Right atrium auricular region (tissue), 2 donors: Measurements from ENCODE around the gene TMSB10. TPM values are rescaled to one million over a fixed set of nuclear protein-coding genes. Genes with fewer than 3 reads are reported as not detected.
"Not testable (repeated sequence)": the region's sequence is repeated elsewhere in the genome, so short reads cannot be mapped to it uniquely, and the experiment has no call there.

Source experiments
- DNase-seq: peaks from one replicate; pipeline ENCODE4 v3.0.0-alpha.2; 2019; ENCODE audit warnings: low spot score
- H3K27ac ChIP-seq, 2 donors: fragments of 200-600 bp; sonication (generic); 1 replicate in 1 of 2; 2 replicates in 1 of 2; pipeline ENCODE4 v1.5.1; 2016 to 2019
- H3K27me3 ChIP-seq, 2 donors: fragments of 200-600 bp; sonication (generic); one replicate each; pipeline versions ENCODE4 v1.5.1 to v1.6.0; 2017 to 2019
- H3K36me3 ChIP-seq: fragments of 200-600 bp; sonication (generic); one replicate; pipeline ENCODE4 v1.5.1; 2016
- H3K4me1 ChIP-seq, 2 donors: fragments of 200-600 bp; sonication (generic); one replicate each; pipeline versions ENCODE4 v1.5.1 to v1.6.0; 2017 to 2019
- H3K4me3 ChIP-seq, 2 donors: fragments of 200-600 bp; sonication (generic); 1 replicate in 1 of 2; 2 replicates in 1 of 2; pipeline ENCODE4 v1.5.1; 2017 to 2019; ENCODE audit warnings: mild to moderate bottlenecking in 1 of 2, moderate library complexity in 1 of 2
- H3K9me3 ChIP-seq, 2 donors: fragments of 200-600 bp; sonication (generic); one replicate each; pipeline ENCODE4 v1.5.1; 2019
- CTCF ChIP-seq, 2 donors: fragments of 200-600 bp; sonication (generic); IDR thresholded peaks; one replicate each; pipeline ENCODE4 v1.5.1; 2019; ENCODE audit warnings: antibody characterized with exemption in 2 of 2
- total RNA-seq, 2 donors: library from RNA; depleted of rRNA; stranded (reverse); fragments of >200 nt; gene quantifications; one replicate each; pipeline ENCODE4 v1.1.0, GENCODE V29; 2016

Gene TMSB10
- total RNA-seq, 2 donors from 2014 or later: 1,113 to 1,769 TPM

- Histone ChIP-seq H3K27ac (no peak overlapping the region), H3K36me3 (no peaks in the 10 kb centered on the region), H3K4me3 (no peak overlapping the region), H3K9me3 (no peaks in the 10 kb centered on the region), H3K4me1 (no peaks in the 10 kb centered on the region), H3K27me3 (no peaks in the 10 kb centered on the region)
- DNase-seq: no peak
- no peak for TF ChIP-seq CTCF (IDR thresholded peaks at IDR 0.05)
Observed at GRCh38 chr2:84940088-84940470, 34.6 kb downstream of the TMSB10 start.

GRCh38 chr2:84940831-84941412 is 35.5 kb downstream of the TMSB10 start:
- no peak for DNase-seq
- TF ChIP-seq CTCF (IDR thresholded peaks at IDR 0.05): no peak

GRCh38 chr2:84942166-84942565 is 36.7 kb downstream of the TMSB10 start:
- no peaks in the 10 kb centered on the region for H3K4me1 ChIP-seq
- H3K4me3 ChIP-seq: no peak overlapping the region
- no peaks in the 10 kb centered on the region for H3K27me3 ChIP-seq
- H3K36me3 ChIP-seq: no peaks in the 10 kb centered on the region
- TF ChIP-seq CTCF (IDR thresholded peaks at IDR 0.05): no peak
- H3K27ac ChIP-seq: no peak overlapping the region
- H3K9me3 ChIP-seq: no peaks in the 10 kb centered on the region
- no peak for DNase-seq

More at GRCh38 chr2:84940831-84941412, 35.5 kb downstream of the TMSB10 start:
- Histone ChIP-seq H3K27me3 (no peaks in the 10 kb centered on the region), H3K4me3 (no peak overlapping the region), H3K36me3 (no peaks in the 10 kb centered on the region), H3K4me1 (no peaks in the 10 kb centered on the region), H3K9me3 (no peaks in the 10 kb centered on the region), H3K27ac (no peak overlapping the region)

GRCh38 chr2:84942964-84943421 is 37.5 kb downstream of the TMSB10 start:
- no peak overlapping the region for H3K27ac ChIP-seq
- no peaks in the 10 kb centered on the region for H3K9me3 ChIP-seq
- TF ChIP-seq CTCF (IDR thresholded peaks at IDR 0.05): no peak
- H3K4me1 ChIP-seq: no peaks in the 10 kb centered on the region
- no peak for DNase-seq
- no peak overlapping the region for H3K4me3 ChIP-seq
- H3K27me3 ChIP-seq: no peaks in the 10 kb centered on the region
- no peaks in the 10 kb centered on the region for H3K36me3 ChIP-seq

- no peak for DNase-seq
- Histone ChIP-seq H3K4me1 (no peaks in the 10 kb centered on the region), H3K9me3 (no peaks in the 10 kb centered on the region), H3K27ac (no peak overlapping the region), H3K4me3 (no peak overlapping the region), H3K36me3 (no peaks in the 10 kb centered on the region), H3K27me3 (no peaks in the 10 kb centered on the region)
- TF ChIP-seq CTCF (IDR thresholded peaks at IDR 0.05): no peak
Observed at GRCh38 chr2:84944295-84944909, 38.9 kb downstream of the TMSB10 start.

- DNase-seq, H3K4me1 ChIP-seq, H3K27ac ChIP-seq, H3K9me3 ChIP-seq, H3K36me3 ChIP-seq, H3K27me3 ChIP-seq, H3K4me3 ChIP-seq: not testable (repeated sequence)
Observed at GRCh38 chr2:84945838-84946203, 40.4 kb downstream of the TMSB10 start.
